Ishikawa (cell line): ENCODE measurements around the gene DNAH8.

Source experiments
- EP300 ChIP-seq: IDR thresholded peaks from 2 replicates; pipeline ENCODE4 v1.6.1; 2012; ENCODE audit warnings: borderline replicate concordance
- REST ChIP-seq: IDR thresholded peaks from 2 replicates; pipeline ENCODE4 v1.6.1; 2012; ENCODE audit warnings: low read depth, mild to moderate bottlenecking

GRCh38 chr6:39003072-39003471 is 288.0 kb downstream of the DNAH8 start:
- TF ChIP-seq REST (no peak), EP300 (no peak)
